H1 (cell line): Measurements from ENCODE around the gene DDX3X. TPM values are rescaled to one million over a fixed set of nuclear protein-coding genes. Genes with fewer than 3 reads are reported as not detected.

Experiments
- CTCF ChIA-PET: fragments of 300-600 bp; sonication (Branson Sonifier 250); formaldehyde crosslinking; loops from one replicate; lab custom pipeline; 2021; ENCODE audit not compliant: partially characterized antibody; lab: Charles Lee
- POLR2A ChIA-PET: fragments of 300-600 bp; sonication (Branson Sonifier 250); formaldehyde crosslinking; loops from one replicate; lab custom pipeline; 2021; ENCODE audit warnings: inconsistent platforms; ENCODE audit not compliant: partially characterized antibody; lab: Charles Lee
- DNase-seq, 2 experiments: peaks; one replicate each; pipeline versions ENCODE4 v3.0.0 to v3.0.0-alpha.2; 2010 to 2022; ENCODE audit warnings: low spot score in 2 of 2, low read depth in 1 of 2, mixed read lengths in 1 of 2
- FAIRE-seq: peaks from 2 replicates; lab custom pipeline; 2011; peaks lifted over from hg19 to GRCh38; lab: Jason Lieb, UNC
- H2AFZ ChIP-seq: 2 replicates; pipeline ENCODE4 v1.8.1; 2012; ENCODE audit warnings: low read length, inconsistent platforms
- H2AK5ac ChIP-seq: 2 replicates; pipeline ENCODE4 v1.6.1; 2013; ENCODE audit warnings: low read depth, low read length
- H2BK120ac ChIP-seq: replicated peaks from 2 replicates; pipeline ENCODE3; 2013; ENCODE audit warnings: low read depth, low read length, inconsistent platforms
- H2BK12ac ChIP-seq: 2 replicates; pipeline ENCODE4 v1.6.1; 2013; ENCODE audit warnings: low read depth, low read length
- H2BK15ac ChIP-seq: 2 replicates; pipeline ENCODE4 v1.6.1; 2013; ENCODE audit warnings: low read length
- H2BK20ac ChIP-seq: 2 replicates; pipeline ENCODE4 v1.6.1; 2013; ENCODE audit warnings: low read length
- H2BK5ac ChIP-seq: 2 replicates; pipeline ENCODE4 v1.6.1; 2013; ENCODE audit warnings: low read depth, low read length
- H3K14ac ChIP-seq: 2 replicates; pipeline ENCODE4 v1.6.1; 2013; ENCODE audit warnings: inconsistent platforms; ENCODE audit not compliant: insufficient read length
- H3K18ac ChIP-seq: 2 replicates; pipeline ENCODE4 v1.6.1; 2013; ENCODE audit warnings: low read length; ENCODE audit errors: extremely low read depth
- H3K23ac ChIP-seq: 2 replicates; pipeline ENCODE4 v1.6.1; 2013; ENCODE audit warnings: inconsistent platforms; ENCODE audit not compliant: insufficient read length
- H3K23me2 ChIP-seq: 2 replicates; pipeline ENCODE4 v1.6.1; 2013; ENCODE audit warnings: low read depth, low read length
- H3K27ac ChIP-seq: 2 replicates; pipeline ENCODE4 v1.6.1; 2011; ENCODE audit warnings: low read depth, low read length, inconsistent platforms
- H3K27me3 ChIP-seq, 4 experiments: replicated peaks in 1 of 4; 1 replicate in 1 of 4; 2 replicates in 3 of 4; pipeline versions ENCODE4 v1.6.1 to v1.8.1; 2011 to 2013; ENCODE audit warnings: low read length in 3 of 4, mild to moderate bottlenecking in 3 of 4, inconsistent platforms in 2 of 4, mixed read lengths in 2 of 4, moderate library complexity in 1 of 4; ENCODE audit not compliant: control insufficient read depth in 3 of 4, insufficient read depth in 3 of 4; ENCODE audit errors: extremely low read depth in 1 of 4
- H3K36me3 ChIP-seq, 4 experiments: 2 replicates each; pipeline versions ENCODE4 v1.6.1 to v1.8.1; 2011 to 2013; ENCODE audit warnings: mild to moderate bottlenecking in 4 of 4, low read length in 3 of 4, moderate library complexity in 2 of 4, control low read depth in 1 of 4, inconsistent platforms in 1 of 4; ENCODE audit not compliant: insufficient read depth in 4 of 4, control insufficient read depth in 2 of 4
- H3K4ac ChIP-seq: replicated peaks from 2 replicates; pipeline ENCODE3; 2013; ENCODE audit warnings: low read length, low read depth, mixed read lengths, inconsistent platforms; ENCODE audit not compliant: insufficient read length
- H3K4me1 ChIP-seq, 4 experiments: replicated peaks in 1 of 4; 1 replicate in 1 of 4; 2 replicates in 3 of 4; pipeline versions ENCODE4 v1.6.1 to v1.8.1; 2011 to 2013; ENCODE audit warnings: low read length in 3 of 4, inconsistent platforms in 2 of 4, mixed read lengths in 1 of 4; ENCODE audit not compliant: insufficient read depth in 4 of 4, control insufficient read depth in 3 of 4
- H3K4me2 ChIP-seq, 2 experiments: 2 replicates each; pipeline versions ENCODE4 v1.6.1 to v1.8.1; 2011 to 2013; ENCODE audit warnings: low read depth in 2 of 2, low read length in 2 of 2, control low read depth in 1 of 2, inconsistent platforms in 1 of 2, mild to moderate bottlenecking in 1 of 2; ENCODE audit not compliant: insufficient read depth in 1 of 2
- H3K4me3 ChIP-seq, 4 experiments: fragments of 200-600, 300-600 bp in 1 of 4; sonication (generic), shearing (Covaris generic), sonication (Bioruptor Twin) in 1 of 4; 2 replicates each; pipeline versions ENCODE4 v1.5.1 to v1.8.1; 2011 to 2016; ENCODE audit warnings: low read length in 4 of 4, low read depth in 3 of 4, control low read depth in 2 of 4, inconsistent platforms in 2 of 4, mild to moderate bottlenecking in 2 of 4, mixed read lengths in 1 of 4, moderate library complexity in 1 of 4; ENCODE audit not compliant: insufficient read depth in 2 of 4; ENCODE audit errors: extremely low read depth in 1 of 4
- H3K56ac ChIP-seq: replicated peaks from 2 replicates; pipeline ENCODE3; 2013; ENCODE audit warnings: low read depth, mild to moderate bottlenecking, mixed read lengths, low read length, inconsistent platforms; ENCODE audit not compliant: insufficient read length
- H3K79me1 ChIP-seq: 2 replicates; pipeline ENCODE4 v1.6.1; 2013; ENCODE audit warnings: low read depth, low read length, control low read depth
- H3K79me2 ChIP-seq, 2 experiments: 2 replicates each; pipeline versions ENCODE4 v1.6.1 to v1.8.1; 2012 to 2013; ENCODE audit warnings: low read length in 2 of 2, mild to moderate bottlenecking in 2 of 2, inconsistent platforms in 1 of 2; ENCODE audit not compliant: insufficient read depth in 2 of 2, control insufficient read depth in 1 of 2
- H3K9ac ChIP-seq, 4 experiments: replicated peaks in 1 of 4; 1 replicate in 1 of 4; 2 replicates in 3 of 4; pipeline versions ENCODE4 v1.6.1 to v1.8.1; 2011 to 2013; ENCODE audit warnings: low read depth in 3 of 4, low read length in 3 of 4, control low read depth in 2 of 4, mild to moderate bottlenecking in 2 of 4, moderate library complexity in 2 of 4, inconsistent platforms in 1 of 4; ENCODE audit errors: extremely low read depth in 1 of 4
- H3K9me3 ChIP-seq, 2 experiments: 2 replicates each; pipeline versions ENCODE4 v1.6.1 to v1.8.1; 2012 to 2013; ENCODE audit warnings: mild to moderate bottlenecking in 2 of 2, moderate library complexity in 2 of 2, control low read depth in 1 of 2, inconsistent platforms in 1 of 2, low read depth in 1 of 2, low read length in 1 of 2, mixed read lengths in 1 of 2; ENCODE audit not compliant: insufficient read depth in 2 of 2
- H4K20me1 ChIP-seq, 2 experiments: replicated peaks in 1 of 2; 2 replicates each; pipeline versions ENCODE3 to v1.8.1; 2011 to 2013; ENCODE audit warnings: inconsistent platforms in 2 of 2, low read length in 2 of 2, mild to moderate bottlenecking in 1 of 2; ENCODE audit not compliant: insufficient read depth in 2 of 2, control insufficient read depth in 1 of 2
- H4K5ac ChIP-seq: 2 replicates; pipeline ENCODE4 v1.6.1; 2013; ENCODE audit warnings: low read length, low read depth, mixed read lengths, inconsistent platforms; ENCODE audit not compliant: insufficient read length
- H4K8ac ChIP-seq: 2 replicates; pipeline ENCODE4 v1.8.0; 2013; ENCODE audit warnings: mild to moderate bottlenecking, moderate library complexity, low read length, inconsistent platforms; ENCODE audit not compliant: insufficient read depth; ENCODE audit errors: extremely low read depth
- H4K91ac ChIP-seq: replicated peaks from 2 replicates; pipeline ENCODE3; 2013; ENCODE audit warnings: low read length, mixed read lengths, inconsistent platforms; ENCODE audit not compliant: insufficient read length
- WGBS, 2 experiments: shearing (Covaris generic) in 1 of 2; methylation state at CpG; one replicate each; pipeline versions ENCODE4 v1.1.6 to v1.1.7; 2013 to 2015; ENCODE audit warnings: low lambda C conversion rate in 2 of 2, mixed read lengths in 2 of 2, inconsistent platforms in 1 of 2, low coverage in 1 of 2, missing lambda C conversion rate in 1 of 2; ENCODE audit not compliant: insufficient replicate concordance in 2 of 2, insufficient coverage in 1 of 2, insufficient read length in 1 of 2; ENCODE audit errors: extremely low coverage in 1 of 2, missing lambda C conversion rate in 1 of 2; 5-methylcytosine and 5-hydroxymethylcytosine counted together
- polyA plus RNA-seq, 7 experiments: library from polyadenylated mRNA; depleted of rRNA in 3 of 7; stranded (reverse) in 5 of 7; unstranded in 2 of 7; fragments of >200 nt in 5 of 7; fragments of 200-250 nt in 2 of 7; gene quantifications; 1 replicate in 5 of 7; 2 replicates in 1 of 7; 4 replicates in 1 of 7; pipeline versions ENCODE4 v1.2.1 to v1.2.3, GENCODE V29; 2011 to 2013; ENCODE audit warnings: missing spikeins in 2 of 7, mixed read lengths in 2 of 7
- total RNA-seq: library from RNA; stranded (reverse); fragmentation: NEBNext Ultra II Directional; extraction: Animal tissue kit (Norgen Biotek cat#: 25700); gene quantifications from 2 replicates; pipeline ENCODE4 v1.2.1, GENCODE V29; 2021

The DDX3X gene
- total and polyA plus RNA-seq, 2 of the 8 experiments (the other 6 are each of a cell fraction or from before 2014, with no cell fraction given): 39.4 to 291 TPM

DNA sequence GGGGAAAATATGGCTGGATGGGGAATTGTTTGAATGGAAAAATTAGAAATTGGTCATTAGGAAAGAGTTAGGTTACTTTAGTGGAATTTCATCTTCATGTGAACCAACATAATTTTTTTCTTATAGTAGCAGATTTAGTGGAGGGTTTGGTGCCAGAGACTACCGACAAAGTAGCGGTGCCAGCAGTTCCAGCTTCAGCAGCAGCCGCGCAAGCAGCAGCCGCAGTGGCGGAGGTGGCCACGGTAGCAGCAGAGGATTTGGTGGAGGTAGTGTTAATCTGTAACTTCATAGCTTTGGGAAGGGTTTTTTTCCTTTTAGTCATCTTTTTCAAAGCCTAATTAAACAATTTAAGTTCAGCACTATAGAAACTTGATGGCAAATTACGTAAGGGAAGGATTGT, 13.2 kb downstream of the DDX3X start:
- no peak overlapping the region for H2BK5ac ChIP-seq
- no peak overlapping the region for H3K4ac ChIP-seq
- no peak overlapping the region for H3K27ac ChIP-seq
- no peaks in the 10 kb centered on the region for H3K27me3 ChIP-seq
- no peak overlapping the region for H3K4me3 ChIP-seq
- H3K23ac ChIP-seq: no peak overlapping the region
- H3K23me2 ChIP-seq: no peaks in the 10 kb centered on the region
- DNase-seq (no peak), FAIRE-seq (no peak)
- no peaks in the 10 kb centered on the region for H3K79me1 ChIP-seq
- H4K91ac ChIP-seq: no peak overlapping the region
- peaks cover 0 to 11% of the 10 kb centered on the region in 2 experiments for H4K20me1 ChIP-seq
- H2BK15ac ChIP-seq: no peak overlapping the region
- H2BK12ac ChIP-seq: no peak overlapping the region
- no peaks in the 10 kb centered on the region for H3K9me3 ChIP-seq
- no peaks in the 10 kb centered on the region; a peak in 1 of 7 replicates for H3K4me1 ChIP-seq
- H4K8ac ChIP-seq: no peak overlapping the region
- no peak overlapping the region for H2BK20ac ChIP-seq
- H2AFZ ChIP-seq: no peak overlapping the region
- no peak overlapping the region for H4K5ac ChIP-seq
- no peak overlapping the region for H2BK120ac ChIP-seq
- POLR2A ChIA-PET: interaction anchor here (0.9 to 2.4 kb wide), 3 partner anchors 8 to 113 kb away, joined by 4 to 33 read pairs (median 4); no protein-coding TSS in a partner anchor
- H3K4me2 ChIP-seq: no peak overlapping the region
- H2AK5ac ChIP-seq: no peak overlapping the region
- no peak overlapping the region for H3K9ac ChIP-seq
- H3K18ac ChIP-seq: no peak overlapping the region
- WGBS, 2 experiments: 97% methylated on average over 8 of the region's 8 CpGs; no CpG with 5 or more reads in 1 of the 2 experiments
- H3K36me3 ChIP-seq: peaks cover 22 to 72% (median 52%) of the 10 kb centered on the region in 4 experiments; a peak in 7 of 8 replicates
- CTCF ChIA-PET: no interaction called here
- H3K14ac ChIP-seq: no peak overlapping the region
- H3K79me2 ChIP-seq: peaks cover 0 to 19% of the 10 kb centered on the region in 2 experiments; a peak in 2 of 4 replicates
- no peak overlapping the region for H3K56ac ChIP-seq
